Gastrocnemius medialis (tissue), 4 donors: ENCODE results near the gene ADRM1.

Source experiments
- POLR2A ChIP-seq, 2 donors: fragments of 450-650 bp; IDR thresholded peaks; one replicate each; pipeline ENCODE4 v1.6.1; 2017; ENCODE audit warnings: antibody characterized with exemption in 2 of 2, mild to moderate bottlenecking in 2 of 2, moderate library complexity in 2 of 2
- TF ChIP-seq, protein P1 (sequence below), 5 experiments: fragments of 450-650 bp in 3 of 5; fragments of 200-600 bp in 2 of 5; sonication (generic) in 2 of 5; IDR thresholded peaks in 4 of 5; conservative IDR thresholded peaks in 1 of 5; 1 replicate in 4 of 5; 2 replicates in 1 of 5; pipeline ENCODE4 v1.5.1; 2016 to 2019; ENCODE audit warnings: antibody characterized with exemption in 5 of 5, mild to moderate bottlenecking in 3 of 5, moderate library complexity in 3 of 5

DNA sequence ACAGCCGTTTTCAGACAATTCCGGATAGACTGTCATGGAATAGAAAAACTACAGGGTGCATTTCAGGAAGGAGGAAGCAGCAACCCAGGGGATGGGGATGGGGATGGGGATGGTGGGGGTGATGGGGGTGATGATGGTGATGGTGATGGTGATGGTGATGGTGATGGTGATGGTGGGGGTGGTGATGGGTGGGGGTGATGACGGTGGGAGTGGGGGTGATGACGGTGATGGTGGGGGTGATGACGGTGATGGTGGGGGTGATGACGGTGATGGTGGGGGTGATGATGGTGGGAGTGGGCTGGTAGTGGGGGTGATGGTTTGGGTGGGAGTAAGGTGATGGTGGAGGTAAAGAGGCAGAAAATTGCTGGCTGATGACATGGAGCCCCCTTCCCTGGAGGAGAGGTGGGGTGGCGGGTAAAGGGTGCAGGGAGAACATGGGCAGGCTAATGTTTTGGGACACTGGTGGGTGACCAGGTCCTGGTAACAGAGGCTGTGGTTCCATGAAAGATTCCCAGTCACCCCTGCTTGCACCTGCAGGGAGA is 46.8 kb downstream of the ADRM1 start:
- TF ChIP-seq, protein P1, sequence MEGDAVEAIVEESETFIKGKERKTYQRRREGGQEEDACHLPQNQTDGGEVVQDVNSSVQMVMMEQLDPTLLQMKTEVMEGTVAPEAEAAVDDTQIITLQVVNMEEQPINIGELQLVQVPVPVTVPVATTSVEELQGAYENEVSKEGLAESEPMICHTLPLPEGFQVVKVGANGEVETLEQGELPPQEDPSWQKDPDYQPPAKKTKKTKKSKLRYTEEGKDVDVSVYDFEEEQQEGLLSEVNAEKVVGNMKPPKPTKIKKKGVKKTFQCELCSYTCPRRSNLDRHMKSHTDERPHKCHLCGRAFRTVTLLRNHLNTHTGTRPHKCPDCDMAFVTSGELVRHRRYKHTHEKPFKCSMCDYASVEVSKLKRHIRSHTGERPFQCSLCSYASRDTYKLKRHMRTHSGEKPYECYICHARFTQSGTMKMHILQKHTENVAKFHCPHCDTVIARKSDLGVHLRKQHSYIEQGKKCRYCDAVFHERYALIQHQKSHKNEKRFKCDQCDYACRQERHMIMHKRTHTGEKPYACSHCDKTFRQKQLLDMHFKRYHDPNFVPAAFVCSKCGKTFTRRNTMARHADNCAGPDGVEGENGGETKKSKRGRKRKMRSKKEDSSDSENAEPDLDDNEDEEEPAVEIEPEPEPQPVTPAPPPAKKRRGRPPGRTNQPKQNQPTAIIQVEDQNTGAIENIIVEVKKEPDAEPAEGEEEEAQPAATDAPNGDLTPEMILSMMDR (IDR thresholded peaks at IDR 0.05 in 4 of 5, conservative IDR thresholded peaks at IDR 0.05 in 1 of 5), result no peak
- TF ChIP-seq POLR2A (IDR thresholded peaks at IDR 0.05), result no peak
